ENCODE data around the gene PBRM1.

Gene PBRM1

DNA sequence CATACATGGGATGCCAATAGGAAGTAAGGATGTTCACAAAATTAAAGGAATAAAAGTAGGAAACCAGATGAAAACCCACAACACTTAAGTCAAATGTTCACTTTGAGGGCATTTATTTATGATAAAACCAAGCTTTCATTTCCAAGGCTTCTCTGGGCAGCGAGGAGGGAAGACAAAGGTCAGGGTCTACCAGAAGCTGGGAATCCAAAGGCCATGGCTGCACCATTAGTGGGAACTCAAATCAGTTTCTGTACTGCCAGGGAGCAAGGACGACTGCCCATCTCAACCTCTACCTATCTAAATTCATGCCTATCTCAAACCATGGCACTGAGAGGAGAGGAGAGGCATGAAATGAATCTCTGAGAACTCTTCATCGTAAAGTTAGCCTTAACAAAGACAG is 22.6 kb downstream of the PBRM1 start:
- H3K4me3 ChIP-seq (ENCODE audit: low read depth, low read length), result no peak overlapping the region
- DNase-seq (ENCODE audit: low read depth), result no peak
- TF ChIP-seq, protein P1, sequence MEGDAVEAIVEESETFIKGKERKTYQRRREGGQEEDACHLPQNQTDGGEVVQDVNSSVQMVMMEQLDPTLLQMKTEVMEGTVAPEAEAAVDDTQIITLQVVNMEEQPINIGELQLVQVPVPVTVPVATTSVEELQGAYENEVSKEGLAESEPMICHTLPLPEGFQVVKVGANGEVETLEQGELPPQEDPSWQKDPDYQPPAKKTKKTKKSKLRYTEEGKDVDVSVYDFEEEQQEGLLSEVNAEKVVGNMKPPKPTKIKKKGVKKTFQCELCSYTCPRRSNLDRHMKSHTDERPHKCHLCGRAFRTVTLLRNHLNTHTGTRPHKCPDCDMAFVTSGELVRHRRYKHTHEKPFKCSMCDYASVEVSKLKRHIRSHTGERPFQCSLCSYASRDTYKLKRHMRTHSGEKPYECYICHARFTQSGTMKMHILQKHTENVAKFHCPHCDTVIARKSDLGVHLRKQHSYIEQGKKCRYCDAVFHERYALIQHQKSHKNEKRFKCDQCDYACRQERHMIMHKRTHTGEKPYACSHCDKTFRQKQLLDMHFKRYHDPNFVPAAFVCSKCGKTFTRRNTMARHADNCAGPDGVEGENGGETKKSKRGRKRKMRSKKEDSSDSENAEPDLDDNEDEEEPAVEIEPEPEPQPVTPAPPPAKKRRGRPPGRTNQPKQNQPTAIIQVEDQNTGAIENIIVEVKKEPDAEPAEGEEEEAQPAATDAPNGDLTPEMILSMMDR (IDR thresholded peaks at IDR 0.05; ENCODE audit: control insufficient read depth, extremely low read depth, insufficient read depth), result no peak

DNA sequence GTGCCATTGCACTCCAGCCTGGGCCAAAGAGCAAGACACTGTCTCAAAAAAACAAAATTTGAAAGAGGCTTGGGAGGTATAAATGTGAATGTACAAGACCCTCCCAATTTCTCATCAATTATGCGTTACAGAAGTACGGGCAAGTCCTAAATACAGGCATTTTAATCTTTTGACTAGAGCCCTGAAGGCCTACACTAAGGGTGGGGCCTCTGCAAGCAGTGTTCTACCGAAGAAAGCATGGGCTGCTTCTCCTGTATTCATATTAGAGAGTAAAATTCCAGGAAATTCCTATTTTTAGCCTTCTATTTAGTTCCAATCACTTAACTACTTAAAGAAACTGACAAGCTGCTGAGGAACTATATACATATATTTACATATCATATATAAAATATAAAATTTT is 25.7 kb downstream of the PBRM1 start:
- DNase-seq (ENCODE audit: low read depth), result no peak
- no peak overlapping the region for H3K4me3 ChIP-seq (ENCODE audit: low read depth, low read length)
- TF ChIP-seq, protein P1 (IDR thresholded peaks at IDR 0.05; ENCODE audit: control insufficient read depth, extremely low read depth, insufficient read depth), result no peak

DNA sequence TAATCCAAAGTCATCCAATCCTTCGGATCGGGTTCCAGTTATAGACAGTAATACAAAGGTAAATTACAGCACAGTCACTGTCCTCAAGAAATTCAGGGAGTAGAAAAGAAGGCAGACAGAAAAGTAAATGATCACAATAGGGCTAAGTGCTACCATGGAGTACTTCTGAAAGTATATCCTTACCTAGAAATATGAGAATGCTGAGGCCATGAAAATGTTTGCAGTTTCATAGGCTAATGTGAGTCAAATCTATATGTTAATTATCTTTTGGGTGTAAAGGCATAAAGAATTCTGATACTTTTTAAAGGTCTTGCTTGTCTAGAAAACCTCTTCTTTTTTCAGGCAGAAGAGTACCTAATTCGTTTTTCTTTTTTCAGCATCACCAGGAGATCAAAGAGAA is 29.8 kb downstream of the PBRM1 start:
- TF ChIP-seq, protein P1 (IDR thresholded peaks at IDR 0.05; ENCODE audit: control insufficient read depth, extremely low read depth, insufficient read depth), result no peak
- H3K4me3 ChIP-seq (ENCODE audit: low read depth, low read length), result no peak overlapping the region
- DNase-seq (ENCODE audit: low read depth), result no peak

DNA sequence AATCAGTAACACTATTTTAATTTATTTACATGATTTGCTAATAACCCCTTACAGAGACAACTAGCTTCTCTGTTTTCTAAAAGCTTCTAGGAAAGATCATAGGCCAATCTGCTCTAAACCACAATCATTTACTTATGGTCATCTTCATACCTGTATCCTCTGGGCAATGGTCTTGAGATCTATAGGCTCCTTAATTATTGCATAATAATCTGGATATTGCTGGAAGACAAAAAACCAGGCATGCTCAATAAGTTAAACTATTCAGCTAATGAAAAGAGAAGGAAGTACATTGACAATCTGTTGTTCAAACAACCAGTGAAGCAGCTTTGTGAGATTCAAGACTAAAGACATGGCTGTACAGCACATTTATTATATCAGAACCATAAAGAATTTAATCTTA is 34.1 kb downstream of the PBRM1 start:
- DNase-seq (ENCODE audit: low read depth), result no peak
- H3K4me3 ChIP-seq (ENCODE audit: low read depth, low read length), result no peak overlapping the region
- TF ChIP-seq, protein P1 (IDR thresholded peaks at IDR 0.05; ENCODE audit: control insufficient read depth, extremely low read depth, insufficient read depth), result no peak

DNA sequence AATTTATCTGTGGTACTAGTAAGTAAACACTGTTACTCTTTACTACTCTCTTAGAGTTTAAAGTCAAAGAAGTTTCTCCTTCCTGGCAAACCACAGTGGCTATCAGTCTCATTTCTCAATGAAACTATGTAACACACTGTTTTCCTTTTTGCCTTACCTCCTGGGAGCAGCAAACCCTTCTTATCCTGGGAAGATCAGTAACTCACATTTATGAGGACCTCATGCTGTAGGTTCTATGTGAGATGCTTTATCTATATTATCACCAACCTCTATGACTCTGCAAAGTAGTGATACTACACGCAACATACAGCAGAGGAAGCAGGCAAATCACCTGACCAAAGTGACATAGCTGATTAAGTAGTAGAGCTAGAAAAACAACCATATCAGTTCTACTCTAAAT is 35.3 kb downstream of the PBRM1 start:
- TF ChIP-seq, protein P1 (IDR thresholded peaks at IDR 0.05; ENCODE audit: control insufficient read depth, extremely low read depth, insufficient read depth), result no peak
- H3K4me3 ChIP-seq (ENCODE audit: low read depth, low read length), result no peak overlapping the region
- DNase-seq (ENCODE audit: low read depth), result peak; percentile 75

DNA sequence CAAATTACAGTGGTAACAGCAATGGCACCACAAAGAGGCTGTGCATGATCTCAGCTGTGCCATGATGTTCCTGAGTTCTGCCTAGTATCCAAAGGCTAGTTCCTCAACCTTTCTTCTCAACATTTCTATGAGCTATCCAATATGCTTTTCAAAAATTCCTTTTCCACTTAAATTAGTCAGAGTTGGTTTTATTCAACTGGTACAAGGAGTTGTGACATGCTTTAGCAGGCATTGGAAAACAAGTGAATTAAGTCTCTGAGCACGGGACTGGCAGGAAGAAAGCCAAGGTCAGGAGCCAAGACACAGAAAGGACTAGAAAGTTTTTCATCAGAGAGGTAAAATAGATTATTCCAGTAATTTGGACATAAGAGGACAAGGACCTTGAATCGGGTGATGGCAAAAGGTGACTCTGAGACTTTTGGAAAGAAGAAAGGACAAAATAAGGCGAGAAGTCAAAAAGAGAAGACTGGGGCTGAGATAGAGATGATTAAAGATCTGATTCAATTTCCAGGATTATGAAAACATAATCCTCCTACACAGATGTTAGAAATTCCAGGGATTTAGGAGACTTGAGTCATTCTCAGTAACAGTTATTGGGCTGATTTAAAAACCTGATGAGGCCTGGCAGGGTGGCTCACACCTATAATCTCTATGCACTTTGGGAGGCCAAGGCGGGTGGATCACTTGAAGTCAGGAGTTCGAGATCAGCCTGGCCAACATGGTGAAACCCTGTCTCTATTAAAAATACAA is 36.1 kb downstream of the PBRM1 start:
- TF ChIP-seq, protein P1 (IDR thresholded peaks at IDR 0.05; ENCODE audit: control insufficient read depth, extremely low read depth, insufficient read depth), result no peak
- no peak overlapping the region for H3K4me3 ChIP-seq (ENCODE audit: low read depth, low read length)
- DNase-seq (ENCODE audit: low read depth), result no peak

DNA sequence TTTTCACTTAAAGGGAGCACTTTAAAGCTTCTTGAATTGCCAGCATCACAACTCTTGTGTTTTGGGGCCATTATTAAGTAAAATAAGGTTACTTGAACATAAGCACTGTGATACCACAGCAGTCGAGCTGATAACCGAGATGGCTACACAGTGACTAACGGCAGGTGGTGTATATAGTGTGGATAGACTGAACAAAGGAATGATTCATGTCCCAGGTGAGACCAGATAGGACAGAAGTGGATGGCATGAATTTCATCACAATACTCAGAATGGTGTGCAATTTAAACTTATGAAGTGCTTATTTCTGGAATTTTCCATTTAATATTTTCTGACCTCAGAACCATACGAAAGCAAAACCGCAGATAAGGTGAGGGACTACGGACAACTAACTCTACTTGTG is 40.2 kb downstream of the PBRM1 start:
- no peak for DNase-seq (ENCODE audit: low read depth)
- TF ChIP-seq, protein P1 (IDR thresholded peaks at IDR 0.05; ENCODE audit: control insufficient read depth, extremely low read depth, insufficient read depth), result no peak
- no peak overlapping the region for H3K4me3 ChIP-seq (ENCODE audit: low read depth, low read length)

Data from LNCaP clone FGC (cell line).